ENCODE data around the gene CNTNAP2. TPM values are rescaled to one million over a fixed set of nuclear protein-coding genes. Genes with fewer than 3 reads are reported as not detected.

The CNTNAP2 gene
- total and polyA plus RNA-seq, 9 donors = 0.24 to 7.0 (median 1.5) TPM

DNA sequence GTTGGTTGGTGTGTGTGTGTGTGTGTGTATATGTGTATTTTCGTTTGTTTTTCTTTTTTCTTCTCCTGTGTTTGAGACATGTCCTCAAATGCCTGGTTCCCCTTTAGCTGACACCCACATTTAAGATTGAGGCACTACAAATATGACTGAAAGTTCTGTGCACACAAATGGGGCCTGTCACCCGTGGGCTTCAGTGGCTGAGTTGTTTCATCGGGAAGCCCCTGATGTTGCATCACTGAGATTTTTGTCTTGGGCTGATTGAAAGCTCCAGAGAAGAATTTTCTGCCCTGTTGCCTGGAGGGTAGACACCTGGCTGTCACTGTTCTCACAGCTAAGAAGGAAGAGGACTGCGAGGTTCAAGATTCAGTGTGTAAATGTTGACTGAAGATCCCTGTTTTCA is 2190.2 kb downstream of the CNTNAP2 start:
- Histone ChIP-seq H3K4me3 (no peak overlapping the region), H3K36me3 (no peaks in the 10 kb centered on the region), H3K4me1 (ENCODE audit: insufficient read depth) (no peaks in the 10 kb centered on the region), H3K27me3 (no peaks in the 10 kb centered on the region), H3K9me3 (no peaks in the 10 kb centered on the region), H3K27ac (no peak overlapping the region)
- no peak for TF ChIP-seq EP300 (IDR thresholded peaks at IDR 0.05)
- intact Hi-C loops (cut with DNase I) = no loop called here
- 72 to 87% (median 85%) methylated on average over 4 of the region's 4 CpGs for WGBS, 3 donors
- no peak for DNase-seq

DNA sequence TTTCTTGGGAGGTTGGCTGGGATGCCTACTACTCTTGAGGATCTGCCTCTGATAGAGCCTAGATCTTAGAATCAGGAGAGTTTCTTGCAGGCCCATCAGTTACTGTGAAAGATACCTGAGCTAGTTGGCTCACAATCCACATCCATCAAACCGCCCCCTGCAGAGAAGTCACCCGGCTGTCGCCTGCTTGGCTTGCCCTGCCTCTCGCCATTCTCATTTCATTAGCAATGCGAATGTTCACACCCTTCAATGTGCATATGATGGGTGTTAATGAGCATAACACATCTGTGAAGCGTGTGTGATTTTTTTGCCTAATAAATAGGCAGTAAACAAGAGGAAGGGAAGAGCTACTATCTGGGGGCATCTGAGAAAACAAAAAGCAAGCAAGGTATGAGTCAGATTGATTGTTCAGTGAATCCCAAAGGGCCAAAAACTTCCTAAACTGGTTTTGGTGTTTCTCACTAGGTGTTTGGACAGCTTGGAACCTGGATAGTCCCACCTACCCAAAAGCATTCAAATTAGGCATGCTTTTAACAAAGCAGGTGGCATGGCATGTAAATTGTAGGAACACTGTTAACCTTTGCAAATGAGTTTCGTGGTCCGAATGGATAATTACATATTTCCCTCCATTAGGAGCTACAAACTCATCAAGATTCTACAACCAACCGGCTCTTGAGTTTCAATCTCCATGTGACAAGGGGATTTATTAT is 2201.7 kb downstream of the CNTNAP2 start:
- intact Hi-C loops (cut with DNase I) = no loop called here
- 73 to 79% (median 76%) methylated on average over 9 of the region's 9 CpGs for WGBS, 3 donors
- DNase-seq = no peak
- H3K36me3 ChIP-seq = no peaks in the 10 kb centered on the region
- no peaks in the 10 kb centered on the region for H3K27me3 ChIP-seq
- H3K9me3 ChIP-seq = no peaks in the 10 kb centered on the region
- no peak overlapping the region for H3K4me3 ChIP-seq
- no peak for TF ChIP-seq EP300 (IDR thresholded peaks at IDR 0.05)
- TF ChIP-seq CTCF (IDR thresholded peaks at IDR 0.05) = no peak
- TF ChIP-seq POLR2A (IDR thresholded peaks at IDR 0.05) = no peak
- H3K4me1 ChIP-seq (ENCODE audit: insufficient read depth) = no peaks in the 10 kb centered on the region
- no peak overlapping the region for H3K27ac ChIP-seq

DNA sequence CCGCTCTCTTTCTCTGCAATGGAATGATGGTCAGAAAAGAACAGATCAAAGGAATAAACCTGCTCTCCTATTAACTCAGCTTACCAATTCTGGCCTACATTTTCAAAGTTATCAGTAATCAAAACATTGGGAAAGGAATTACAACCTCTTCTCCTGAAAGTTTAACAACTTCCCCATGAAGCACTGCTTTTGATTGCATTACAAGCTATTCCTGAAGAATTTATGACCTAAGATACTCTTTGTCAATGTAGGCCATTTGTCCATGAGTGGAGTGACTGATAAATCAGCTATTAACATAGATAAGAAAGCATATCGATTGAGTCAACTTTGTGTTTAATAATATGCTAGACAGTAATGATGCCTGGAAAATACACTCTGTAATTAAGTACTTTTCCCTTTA is 2202.2 kb downstream of the CNTNAP2 start:
- no peak for TF ChIP-seq EP300 (IDR thresholded peaks at IDR 0.05)
- no peak for TF ChIP-seq POLR2A (IDR thresholded peaks at IDR 0.05)
- no peak for TF ChIP-seq CTCF (IDR thresholded peaks at IDR 0.05)
- no peaks in the 10 kb centered on the region for H3K9me3 ChIP-seq
- H3K36me3 ChIP-seq = no peaks in the 10 kb centered on the region
- intact Hi-C loops (cut with DNase I) = no loop called here
- no peak for DNase-seq
- H3K27me3 ChIP-seq = no peaks in the 10 kb centered on the region
- H3K27ac ChIP-seq = no peak overlapping the region
- WGBS, 3 donors = 51 to 59% (median 56%) methylated on average over 2 of the region's 2 CpGs
- H3K4me1 ChIP-seq (ENCODE audit: insufficient read depth) = no peaks in the 10 kb centered on the region
- no peak overlapping the region for H3K4me3 ChIP-seq

DNA sequence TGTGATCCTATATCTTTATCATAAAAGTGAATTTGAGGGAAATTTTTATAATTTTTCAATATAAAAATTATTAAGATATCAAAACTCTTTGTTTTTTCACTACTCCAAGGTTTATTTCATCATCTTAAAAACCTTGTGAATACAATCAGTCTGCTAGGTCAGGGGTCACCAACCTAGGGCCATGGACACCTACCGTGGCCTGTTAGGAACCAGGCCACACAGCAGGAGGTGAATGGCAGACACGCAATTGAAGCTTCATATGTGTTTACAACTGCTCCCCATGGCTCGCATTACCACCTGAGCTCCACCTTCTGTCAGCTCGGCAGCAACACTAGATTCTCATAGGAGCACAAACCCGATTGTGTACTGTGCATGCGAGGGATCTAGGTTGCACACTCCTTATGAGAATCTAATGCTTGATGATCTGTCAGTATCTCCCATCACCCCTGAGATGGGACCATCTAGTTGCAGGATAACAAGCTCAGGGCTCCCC is 2202.8 kb downstream of the CNTNAP2 start:
- Histone ChIP-seq H3K4me1 (ENCODE audit: insufficient read depth) (no peaks in the 10 kb centered on the region), H3K4me3 (no peak overlapping the region), H3K27me3 (no peaks in the 10 kb centered on the region), H3K27ac (no peak overlapping the region), H3K36me3 (no peaks in the 10 kb centered on the region), H3K9me3 (no peaks in the 10 kb centered on the region)
- no peak for DNase-seq
- TF ChIP-seq EP300 (IDR thresholded peaks at IDR 0.05) (no peak), CTCF (IDR thresholded peaks at IDR 0.05) (no peak), POLR2A (IDR thresholded peaks at IDR 0.05) (no peak)
- WGBS, 3 donors = 79 to 82% (median 80%) methylated on average over 6 of the region's 6 CpGs
- intact Hi-C loops (cut with DNase I) = no loop called here

- no peak overlapping the region for H3K4me3 ChIP-seq
- no peaks in the 10 kb centered on the region for H3K9me3 ChIP-seq
- no peaks in the 10 kb centered on the region for H3K36me3 ChIP-seq
- H3K27ac ChIP-seq = no peak overlapping the region
- WGBS, 3 donors = 3 to 31% (median 6%) methylated on average over 3 of the region's 3 CpGs
- H3K27me3 ChIP-seq = no peaks in the 10 kb centered on the region
- TF ChIP-seq CTCF (IDR thresholded peaks at IDR 0.05) = no peak
- TF ChIP-seq EP300 (IDR thresholded peaks at IDR 0.05) = no peak
- DNase-seq = no peak
- intact Hi-C loops (cut with DNase I) = no loop called here
- H3K4me1 ChIP-seq (ENCODE audit: insufficient read depth) = no peaks in the 10 kb centered on the region
These were observed 2208.6 kb downstream of the CNTNAP2 start for GRCh38 chr7:148325208-148325607.
